ENCODE data around the gene CYB5D1.

Gene CYB5D1

DNA sequence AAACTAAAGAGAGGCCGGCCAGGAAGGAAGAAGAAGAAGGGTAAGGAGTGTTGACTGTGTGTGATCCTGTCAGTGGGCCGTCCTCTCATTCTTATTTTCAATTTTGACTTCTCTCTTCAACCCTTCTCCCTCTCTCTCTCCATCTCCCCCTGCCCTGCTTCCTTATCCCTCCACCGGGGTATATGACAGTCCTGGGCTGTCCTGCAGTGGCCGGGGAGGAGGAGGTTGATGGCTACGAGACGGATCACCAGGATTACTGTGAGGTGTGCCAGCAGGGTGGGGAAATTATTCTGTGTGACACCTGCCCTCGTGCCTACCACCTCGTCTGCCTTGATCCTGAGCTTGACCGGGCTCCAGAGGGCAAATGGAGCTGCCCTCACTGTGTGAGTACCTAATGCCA, 36.4 kb downstream of the CYB5D1 start:
- TF ChIP-seq ZFX (IDR thresholded peaks at IDR 0.05; ENCODE audit: borderline replicate concordance): no peak
- TF ChIP-seq, protein P1, sequence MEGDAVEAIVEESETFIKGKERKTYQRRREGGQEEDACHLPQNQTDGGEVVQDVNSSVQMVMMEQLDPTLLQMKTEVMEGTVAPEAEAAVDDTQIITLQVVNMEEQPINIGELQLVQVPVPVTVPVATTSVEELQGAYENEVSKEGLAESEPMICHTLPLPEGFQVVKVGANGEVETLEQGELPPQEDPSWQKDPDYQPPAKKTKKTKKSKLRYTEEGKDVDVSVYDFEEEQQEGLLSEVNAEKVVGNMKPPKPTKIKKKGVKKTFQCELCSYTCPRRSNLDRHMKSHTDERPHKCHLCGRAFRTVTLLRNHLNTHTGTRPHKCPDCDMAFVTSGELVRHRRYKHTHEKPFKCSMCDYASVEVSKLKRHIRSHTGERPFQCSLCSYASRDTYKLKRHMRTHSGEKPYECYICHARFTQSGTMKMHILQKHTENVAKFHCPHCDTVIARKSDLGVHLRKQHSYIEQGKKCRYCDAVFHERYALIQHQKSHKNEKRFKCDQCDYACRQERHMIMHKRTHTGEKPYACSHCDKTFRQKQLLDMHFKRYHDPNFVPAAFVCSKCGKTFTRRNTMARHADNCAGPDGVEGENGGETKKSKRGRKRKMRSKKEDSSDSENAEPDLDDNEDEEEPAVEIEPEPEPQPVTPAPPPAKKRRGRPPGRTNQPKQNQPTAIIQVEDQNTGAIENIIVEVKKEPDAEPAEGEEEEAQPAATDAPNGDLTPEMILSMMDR (IDR thresholded peaks at IDR 0.05): no peak
- no peak overlapping the region for H3K27ac ChIP-seq

DNA sequence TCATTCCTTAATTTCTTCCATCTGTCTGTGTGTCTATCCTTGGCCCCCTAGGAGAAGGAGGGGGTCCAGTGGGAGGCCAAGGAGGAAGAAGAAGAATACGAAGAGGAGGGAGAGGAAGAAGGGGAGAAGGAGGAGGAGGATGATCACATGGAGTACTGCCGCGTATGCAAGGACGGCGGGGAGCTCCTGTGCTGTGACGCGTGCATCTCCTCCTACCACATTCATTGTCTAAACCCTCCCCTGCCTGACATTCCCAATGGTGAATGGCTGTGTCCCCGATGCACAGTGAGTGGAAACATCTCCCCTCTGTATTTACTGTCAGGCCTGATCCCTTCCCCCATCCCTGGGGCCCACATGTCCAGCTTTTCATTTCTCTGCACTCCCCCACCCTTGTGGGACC, 37.1 kb downstream of the CYB5D1 start:
- H3K27ac ChIP-seq: no peak overlapping the region
- TF ChIP-seq, protein P1 (IDR thresholded peaks at IDR 0.05): no peak
- no peak for TF ChIP-seq ZFX (IDR thresholded peaks at IDR 0.05; ENCODE audit: borderline replicate concordance)

DNA sequence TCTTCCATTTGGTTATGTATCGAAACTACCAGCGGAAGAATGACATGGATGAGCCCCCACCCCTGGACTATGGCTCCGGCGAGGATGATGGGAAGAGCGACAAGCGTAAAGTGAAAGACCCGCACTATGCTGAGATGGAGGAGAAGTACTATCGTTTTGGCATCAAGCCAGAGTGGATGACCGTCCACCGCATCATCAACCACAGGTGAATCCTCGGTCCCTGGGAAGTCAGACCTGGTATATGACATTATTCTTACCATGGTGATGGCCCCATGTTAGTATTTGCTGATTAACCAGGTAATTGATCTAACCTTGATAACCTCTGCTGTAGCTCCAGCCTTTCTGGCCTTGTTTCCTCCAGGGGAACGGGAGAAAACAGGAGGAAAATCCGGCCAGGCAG, 39.3 kb downstream of the CYB5D1 start:
- no peak overlapping the region for H3K27ac ChIP-seq
- TF ChIP-seq, protein P1 (IDR thresholded peaks at IDR 0.05): no peak
- no peak for TF ChIP-seq ZFX (IDR thresholded peaks at IDR 0.05; ENCODE audit: borderline replicate concordance)

DNA sequence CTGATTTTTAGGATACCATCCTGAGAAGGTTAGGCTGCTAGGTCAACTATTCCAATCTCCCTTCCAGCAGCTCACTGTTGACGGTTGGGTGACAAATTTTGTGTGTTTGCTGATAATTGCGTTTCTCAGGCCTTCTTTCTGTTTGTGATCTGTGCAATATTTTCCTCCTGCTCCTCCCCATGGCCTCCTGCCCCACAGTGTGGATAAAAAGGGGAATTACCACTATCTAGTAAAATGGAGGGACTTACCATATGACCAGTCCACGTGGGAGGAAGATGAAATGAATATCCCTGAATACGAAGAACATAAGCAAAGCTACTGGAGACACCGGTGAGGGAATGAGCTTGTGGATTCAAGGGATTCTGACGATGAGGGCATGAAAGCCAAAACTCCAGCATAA, 40.0 kb downstream of the CYB5D1 start:
- TF ChIP-seq ZFX (IDR thresholded peaks at IDR 0.05; ENCODE audit: borderline replicate concordance): no peak
- TF ChIP-seq, protein P1 (IDR thresholded peaks at IDR 0.05): peak; percentile 16; the same call in 1 of the 2 replicates
- H3K27ac ChIP-seq: no peak overlapping the region

DNA sequence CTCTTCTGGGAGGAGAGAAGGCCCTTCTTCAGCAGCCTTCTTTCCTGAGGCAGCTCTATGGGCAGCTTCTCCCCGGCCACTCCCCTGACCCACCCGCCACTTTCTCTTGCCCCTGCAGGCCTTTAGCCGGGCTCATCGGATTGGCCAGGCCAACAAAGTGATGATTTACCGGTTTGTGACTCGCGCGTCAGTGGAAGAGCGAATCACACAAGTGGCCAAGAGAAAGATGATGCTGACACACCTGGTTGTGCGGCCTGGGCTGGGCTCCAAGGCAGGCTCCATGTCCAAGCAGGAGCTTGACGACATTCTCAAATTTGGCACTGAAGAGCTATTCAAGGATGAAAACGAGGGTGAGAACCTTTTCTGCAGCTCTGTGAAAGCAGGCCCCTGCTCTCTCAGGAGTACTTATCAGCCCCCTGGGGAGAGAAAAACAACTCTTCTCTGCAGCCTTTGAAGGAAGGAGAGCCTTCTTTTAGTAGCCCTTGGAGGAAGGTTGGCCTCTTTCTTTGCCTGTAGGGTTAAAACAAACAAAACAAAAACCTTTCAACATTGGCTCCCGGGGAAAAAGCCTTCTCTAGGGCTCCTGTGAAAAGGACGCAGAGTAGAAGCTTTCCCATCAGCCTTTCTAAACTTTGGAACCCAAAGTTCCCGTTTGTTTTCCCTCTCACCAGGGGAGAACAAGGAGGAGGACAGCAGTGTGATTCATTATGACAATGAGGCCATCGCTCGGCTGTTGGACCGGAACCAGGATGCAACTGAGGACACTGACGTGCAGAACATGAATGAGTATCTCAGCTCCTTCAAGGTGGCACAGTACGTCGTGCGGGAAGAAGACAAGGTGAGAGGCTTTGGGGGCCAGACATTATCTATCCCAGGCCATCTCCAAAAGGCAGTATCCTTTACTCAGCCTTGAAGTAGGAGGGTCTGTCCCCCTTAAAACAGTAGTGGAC, 45.6 kb downstream of the CYB5D1 start:
- H3K27ac ChIP-seq: no peak overlapping the region
- TF ChIP-seq ZFX (IDR thresholded peaks at IDR 0.05; ENCODE audit: borderline replicate concordance): no peak
- TF ChIP-seq, protein P1 (IDR thresholded peaks at IDR 0.05): no peak

DNA sequence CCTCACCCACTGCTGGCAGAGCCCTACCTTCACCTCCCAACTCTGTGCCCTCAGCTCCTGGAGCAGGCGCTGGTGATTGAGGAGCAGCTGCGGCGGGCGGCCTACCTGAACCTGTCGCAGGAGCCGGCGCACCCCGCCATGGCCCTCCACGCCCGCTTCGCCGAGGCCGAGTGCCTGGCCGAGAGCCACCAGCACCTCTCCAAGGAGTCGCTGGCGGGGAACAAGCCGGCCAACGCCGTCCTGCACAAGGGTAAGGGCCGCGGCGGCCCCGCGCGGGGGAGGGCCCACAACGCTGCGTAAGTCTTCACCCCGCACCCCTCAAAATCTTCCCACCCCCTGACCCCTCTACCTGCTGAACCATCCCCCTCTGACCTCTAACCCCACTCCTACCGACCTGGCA, 51.3 kb downstream of the CYB5D1 start:
- TF ChIP-seq ZFX (IDR thresholded peaks at IDR 0.05; ENCODE audit: borderline replicate concordance): no peak
- TF ChIP-seq, protein P1 (IDR thresholded peaks at IDR 0.05): no peak
- H3K27ac ChIP-seq: no peak overlapping the region

DNA sequence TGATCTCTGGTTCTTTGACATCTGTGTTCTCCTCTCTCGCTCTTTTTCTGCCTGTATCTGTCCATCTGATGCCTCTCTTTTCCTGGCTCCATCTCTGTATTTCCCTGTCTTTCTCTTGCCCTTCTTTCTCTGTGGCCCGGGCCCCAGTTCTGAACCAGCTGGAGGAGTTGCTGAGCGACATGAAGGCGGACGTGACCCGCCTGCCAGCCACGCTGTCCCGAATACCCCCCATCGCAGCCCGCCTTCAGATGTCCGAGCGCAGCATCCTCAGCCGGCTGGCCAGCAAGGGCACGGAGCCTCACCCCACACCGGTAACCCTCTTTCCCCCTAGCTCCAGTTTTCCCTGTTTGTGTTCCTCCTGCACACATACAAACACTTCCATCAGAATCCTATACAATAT, 52.5 kb downstream of the CYB5D1 start:
- H3K27ac ChIP-seq: 0 out of 2 replicates have a peak overlapping the region, but pooled peaks have one; percentile 17
- TF ChIP-seq, protein P1 (IDR thresholded peaks at IDR 0.05): no peak
- no peak for TF ChIP-seq ZFX (IDR thresholded peaks at IDR 0.05; ENCODE audit: borderline replicate concordance)

All from 22Rv1 (cell line).